TTC549 (cell line): ENCODE results near the gene CALHM1.
"Not testable (repeated sequence)": the region's sequence is repeated elsewhere in the genome, so short reads cannot be mapped to it uniquely, and the experiment has no call there.

Experiments
- FAIRE-seq: peaks from 2 replicates; lab custom pipeline; 2012; peaks lifted over from hg19 to GRCh38; lab: Jason Lieb, UNC

Gene CALHM1, protein sequence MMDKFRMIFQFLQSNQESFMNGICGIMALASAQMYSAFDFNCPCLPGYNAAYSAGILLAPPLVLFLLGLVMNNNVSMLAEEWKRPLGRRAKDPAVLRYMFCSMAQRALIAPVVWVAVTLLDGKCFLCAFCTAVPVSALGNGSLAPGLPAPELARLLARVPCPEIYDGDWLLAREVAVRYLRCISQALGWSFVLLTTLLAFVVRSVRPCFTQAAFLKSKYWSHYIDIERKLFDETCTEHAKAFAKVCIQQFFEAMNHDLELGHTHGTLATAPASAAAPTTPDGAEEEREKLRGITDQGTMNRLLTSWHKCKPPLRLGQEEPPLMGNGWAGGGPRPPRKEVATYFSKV

DNA sequence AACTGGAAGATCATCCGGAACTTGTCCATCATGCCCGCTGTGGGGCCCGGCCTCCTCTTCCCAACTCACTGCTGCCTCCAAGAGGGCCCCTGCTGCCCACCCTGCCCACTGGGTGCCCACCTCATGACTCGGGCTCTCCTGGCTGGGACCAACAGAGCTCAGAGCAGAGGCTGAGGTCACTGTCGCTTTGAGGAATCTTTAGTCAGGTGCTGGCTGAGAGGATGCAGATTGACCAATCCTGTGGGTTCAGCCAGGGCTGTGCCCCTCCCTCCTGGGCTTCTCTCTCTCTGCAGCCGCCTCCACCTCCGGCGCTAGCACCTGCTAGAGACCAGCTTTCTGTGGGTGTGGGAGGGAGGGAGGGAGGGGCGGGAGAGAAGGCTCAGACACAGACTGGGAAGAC is at the start of gene CALHM1:
Gene CALHM1, minus strand, starts transcription at position 181 of the 400 bp plus-strand sequence. Its CDS starts 149 bp downstream, at position 32.
- no peak for FAIRE-seq

DNA sequence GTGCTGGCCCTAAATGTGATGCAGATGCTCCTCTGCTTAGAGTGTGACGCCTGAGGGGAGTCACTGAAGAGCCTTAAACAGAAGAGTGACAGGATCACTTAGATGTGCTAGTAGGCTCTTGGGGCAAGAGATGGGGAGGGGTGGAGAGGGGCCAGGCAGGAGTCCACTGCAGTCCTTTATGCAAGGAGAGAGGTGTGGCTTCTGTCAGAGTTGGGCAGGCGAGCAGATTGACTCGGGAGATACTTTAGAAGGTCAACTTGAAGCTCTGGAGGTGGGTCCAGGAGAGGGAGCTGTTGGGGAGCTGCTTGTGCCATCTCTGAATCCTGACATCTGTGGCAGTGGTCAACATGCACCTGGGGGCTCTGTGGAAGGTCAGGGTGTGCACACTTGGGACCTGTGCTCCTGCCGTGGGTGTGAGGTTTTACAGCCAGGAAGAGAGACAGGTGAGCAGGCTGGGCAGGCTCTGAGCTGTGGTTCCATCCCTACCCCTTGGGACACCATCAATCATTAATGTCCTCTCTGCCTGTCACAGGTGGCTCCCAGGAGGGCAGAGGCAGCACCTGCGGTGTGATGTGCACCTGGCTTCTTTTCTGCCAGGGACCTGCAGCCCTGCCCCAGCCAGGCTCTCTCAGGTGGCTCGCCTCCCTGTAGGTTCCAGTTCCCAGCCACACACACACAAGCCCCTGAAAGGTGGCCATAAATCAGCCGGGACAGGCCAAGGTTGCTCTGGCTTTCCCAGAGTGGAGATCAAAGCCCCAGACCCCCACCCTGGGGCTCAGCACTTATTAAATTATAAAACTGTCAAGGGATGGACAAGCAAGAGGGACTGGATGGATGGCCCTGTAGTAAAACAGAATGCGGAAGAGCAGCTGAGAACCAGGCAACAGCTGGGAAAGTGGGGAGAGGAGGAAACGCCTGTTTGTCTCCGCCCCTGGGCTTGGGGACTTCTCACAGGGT is 48.8 kb upstream of the CALHM1 start:
- no peak for FAIRE-seq

DNA sequence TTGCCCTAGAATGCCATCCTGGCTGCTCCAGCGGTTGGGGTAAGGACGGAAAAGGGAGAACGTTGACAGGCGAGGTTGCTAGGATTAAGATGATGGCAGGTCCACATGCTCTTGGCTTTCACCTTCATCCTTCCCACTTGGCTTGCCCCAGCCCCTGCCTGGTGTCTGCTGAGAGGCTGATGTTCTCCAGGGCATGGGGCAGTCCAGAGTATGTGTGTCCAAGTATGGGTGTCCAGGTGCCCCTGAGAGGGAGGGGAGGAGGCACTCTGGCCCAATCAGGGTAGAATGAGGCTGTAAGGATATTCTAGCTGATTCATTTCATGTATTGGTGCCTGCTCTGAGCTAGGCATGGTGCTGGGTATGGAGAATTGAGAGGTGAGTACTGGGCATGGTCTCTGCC is 47.4 kb upstream of the CALHM1 start:
- no peak for FAIRE-seq

DNA sequence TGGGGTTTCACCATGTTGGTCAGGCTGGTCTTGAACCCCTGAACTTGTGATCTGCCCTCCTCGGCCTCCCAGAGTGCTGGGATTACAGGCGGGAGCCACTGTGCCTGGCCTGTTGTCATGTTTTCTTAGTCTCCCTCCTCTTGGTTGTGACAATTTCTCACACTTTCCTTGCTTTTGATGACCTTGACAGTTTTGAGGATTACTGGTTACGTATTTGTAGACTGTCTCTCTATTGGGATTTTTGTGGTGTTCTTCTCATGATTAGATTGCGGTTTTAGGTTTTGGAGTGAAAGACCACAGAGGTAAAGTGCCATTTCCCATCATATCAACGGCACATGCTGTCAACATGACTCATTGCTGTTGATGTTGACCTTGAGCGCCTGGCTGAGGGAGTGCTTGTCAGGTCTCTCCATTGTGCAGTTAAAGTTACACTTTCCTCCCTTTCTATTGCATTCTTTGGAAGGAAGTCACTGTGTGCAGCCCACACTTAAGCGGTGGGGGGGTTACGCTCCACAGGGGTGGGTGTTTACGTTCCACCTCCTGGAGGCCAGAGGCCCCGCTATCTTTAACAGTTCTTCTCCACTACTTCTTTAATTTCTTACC is 45.6 kb upstream of the CALHM1 start:
- FAIRE-seq = no peak

DNA sequence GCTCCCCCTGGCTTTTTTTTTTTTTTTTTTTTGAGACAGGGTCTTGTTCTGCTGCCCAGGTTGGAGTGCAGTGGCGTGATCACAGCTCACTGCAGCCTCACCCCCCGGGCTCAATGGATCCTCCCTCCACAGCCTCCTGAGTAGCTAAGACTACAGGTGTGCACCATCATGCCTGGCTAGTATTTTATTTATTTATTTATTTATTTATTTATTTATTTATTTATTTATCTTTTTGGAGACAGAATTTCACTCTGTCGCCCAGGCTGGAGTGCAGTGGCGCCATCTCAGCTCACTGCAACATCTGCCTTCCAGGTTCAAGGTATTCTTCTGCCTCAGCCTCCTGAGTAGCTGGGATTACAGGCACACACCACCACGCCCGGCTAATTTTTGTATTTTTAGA is 45.1 kb upstream of the CALHM1 start:
- FAIRE-seq = not testable (repeated sequence)

DNA sequence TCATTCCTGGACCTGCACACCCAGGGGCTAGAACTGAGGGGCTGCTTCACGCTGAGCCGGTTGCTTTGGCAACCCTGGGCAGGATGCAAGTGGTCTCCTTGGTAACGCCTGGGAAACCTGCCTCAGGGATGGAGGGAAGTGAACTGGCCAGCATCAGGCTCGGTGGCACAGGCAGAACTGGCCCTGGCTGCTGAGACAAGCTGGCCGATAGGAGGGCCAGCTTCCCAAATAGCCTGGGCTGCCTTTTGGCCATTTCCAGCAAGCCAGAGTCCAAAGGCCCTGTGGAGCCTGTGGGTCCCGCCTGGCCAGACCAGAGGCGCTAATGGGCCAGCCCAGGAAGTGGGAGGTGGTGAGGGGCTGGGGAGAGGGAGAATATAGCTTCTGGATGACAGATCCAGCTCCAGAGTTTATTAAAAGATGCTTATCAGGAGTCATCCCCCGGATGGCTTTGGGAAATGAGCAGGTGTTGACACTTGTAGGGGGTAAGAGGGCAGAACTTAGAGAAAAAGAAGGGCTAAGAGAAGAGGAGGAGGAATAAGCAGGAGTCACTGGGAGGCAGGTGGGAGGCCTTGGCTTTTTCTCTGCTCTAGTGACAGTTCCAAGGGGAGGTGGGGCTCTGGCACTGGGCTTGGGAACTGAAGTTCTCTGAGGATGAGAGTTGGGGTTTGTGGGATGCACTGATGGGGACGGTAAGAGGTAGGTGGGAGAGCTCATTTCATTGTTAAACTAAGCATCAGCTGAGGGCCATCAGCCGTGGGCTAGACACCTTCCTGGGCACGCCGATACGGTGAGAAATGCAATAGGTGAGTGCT is 44.4 kb upstream of the CALHM1 start:
- FAIRE-seq = no peak

DNA sequence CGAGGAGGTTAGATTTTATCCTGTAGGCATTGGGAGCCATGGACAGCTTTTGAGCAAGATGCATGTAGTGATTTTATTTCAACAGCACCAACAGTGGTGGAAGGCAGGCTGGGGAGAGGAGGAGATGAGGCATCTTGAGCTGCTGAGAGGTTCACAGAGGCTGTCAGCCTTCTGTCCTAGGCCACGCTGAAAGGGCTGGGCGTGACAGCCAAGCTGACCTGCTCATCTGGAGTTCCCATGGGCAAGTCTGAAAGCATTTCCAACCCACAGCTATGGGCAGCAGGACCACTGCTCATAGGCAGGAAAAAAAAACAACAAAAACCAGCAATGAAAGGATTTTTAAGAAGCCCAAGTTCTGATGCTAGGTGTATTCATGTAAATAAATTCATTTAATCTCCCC is 42.5 kb upstream of the CALHM1 start:
- FAIRE-seq = no peak

DNA sequence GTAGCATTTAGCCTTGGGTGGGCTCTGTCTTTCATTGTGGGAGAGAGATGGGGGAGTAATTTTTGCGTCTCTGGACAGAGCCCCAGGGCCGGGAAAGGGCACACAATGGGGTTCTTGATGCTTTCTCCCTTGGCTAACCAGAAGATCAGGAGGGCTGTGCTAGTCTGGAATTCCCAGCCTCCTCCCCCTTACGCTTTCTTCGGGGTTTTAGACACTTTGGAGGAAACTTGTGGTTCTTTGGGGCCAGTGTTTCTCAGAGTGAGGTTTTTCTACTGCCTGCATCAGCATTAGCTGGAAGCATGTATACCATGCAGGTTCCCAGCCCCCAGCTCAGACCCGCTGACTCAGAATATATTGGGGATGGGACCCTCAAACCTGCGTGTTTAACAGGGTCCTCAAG is 41.8 kb upstream of the CALHM1 start:
- FAIRE-seq = no peak

DNA sequence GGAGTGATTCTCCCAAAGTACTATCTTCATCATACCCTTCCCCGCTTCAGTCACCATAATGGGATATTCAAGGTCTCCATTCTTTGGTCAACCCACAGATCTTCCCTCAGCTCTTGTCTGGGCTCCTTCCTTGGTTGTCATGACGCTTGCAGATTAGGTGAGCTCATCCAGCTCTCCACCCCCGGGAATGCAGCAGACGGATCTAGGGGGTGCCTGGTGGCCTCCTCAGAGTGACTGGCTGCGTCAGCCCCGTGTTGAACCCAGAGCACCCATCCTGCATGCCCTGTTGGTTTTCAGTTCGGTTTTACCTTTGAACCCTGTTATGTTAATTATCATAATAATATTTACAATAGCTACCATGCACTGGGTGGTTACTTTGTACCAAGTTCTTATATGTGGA is 41.2 kb upstream of the CALHM1 start:
- FAIRE-seq = no peak

DNA sequence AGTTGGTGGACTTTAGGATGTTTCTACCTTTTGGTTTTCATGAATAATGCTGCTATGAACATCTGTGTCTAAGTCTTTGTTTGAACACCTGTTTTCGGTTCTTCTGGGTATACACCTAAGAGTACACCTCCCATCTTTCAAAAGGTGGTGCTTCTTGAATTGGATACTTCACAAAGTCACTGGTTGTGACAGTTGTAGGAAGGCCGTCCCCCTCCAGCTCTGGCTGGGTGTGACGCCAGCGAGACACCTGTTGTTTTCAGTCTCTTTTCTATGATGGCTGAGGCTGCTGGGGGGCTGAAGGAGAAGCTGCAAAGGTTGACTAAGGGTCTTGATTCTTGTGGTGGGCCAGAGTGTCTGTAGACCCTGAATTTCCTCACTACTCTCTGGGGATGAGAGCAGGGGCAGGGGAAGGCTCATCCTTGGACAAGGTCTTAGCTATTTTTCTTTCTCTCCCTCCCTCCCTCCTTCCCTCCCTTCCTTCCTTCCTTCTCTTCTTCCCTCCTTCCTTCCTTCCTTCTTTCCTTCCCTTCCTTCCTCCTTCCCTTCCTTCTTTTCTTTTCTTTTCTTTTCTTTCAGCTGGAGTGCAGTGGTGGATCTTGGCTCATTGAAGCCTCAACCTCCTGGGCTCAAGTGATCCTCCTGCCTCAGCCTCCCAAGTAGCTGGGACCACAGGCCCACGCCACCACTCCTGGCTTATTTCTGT is 40.4 kb upstream of the CALHM1 start:
- FAIRE-seq = no peak

DNA sequence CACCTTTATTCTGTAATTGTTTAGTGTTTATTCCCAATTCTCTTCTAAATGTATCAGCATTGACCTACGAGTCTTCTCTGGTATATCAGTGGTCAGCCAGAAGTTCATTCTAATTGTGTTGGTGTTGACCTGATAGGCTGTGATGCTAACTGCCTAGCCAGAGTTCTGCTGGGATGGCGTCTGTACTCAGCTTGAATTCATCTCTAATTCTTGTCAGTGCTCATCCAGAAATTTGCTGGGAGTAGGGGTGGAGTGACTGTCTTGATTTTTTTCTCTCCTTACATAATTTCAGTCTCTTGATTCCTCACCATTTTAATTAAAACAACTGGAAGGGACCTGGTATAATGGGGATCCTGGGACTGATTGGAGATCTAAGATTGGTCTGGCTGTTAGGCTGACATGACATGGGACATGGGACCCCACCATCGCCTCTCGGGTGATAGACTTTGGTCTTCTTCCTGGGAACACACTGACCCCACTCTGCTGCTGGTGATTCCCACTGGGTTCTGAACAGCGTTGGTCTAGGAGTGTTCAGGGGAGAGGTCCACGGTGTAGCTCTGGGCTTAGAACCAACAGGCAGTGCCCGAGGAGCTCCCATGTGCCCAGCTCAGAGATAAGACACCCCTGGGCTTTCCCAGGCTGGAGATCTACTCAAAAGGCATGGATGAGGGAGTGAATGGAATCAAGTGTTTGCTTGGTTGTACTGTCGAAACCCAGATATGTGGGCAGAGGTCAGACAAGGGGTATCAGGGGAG is 38.6 kb upstream of the CALHM1 start:
- FAIRE-seq = no peak

DNA sequence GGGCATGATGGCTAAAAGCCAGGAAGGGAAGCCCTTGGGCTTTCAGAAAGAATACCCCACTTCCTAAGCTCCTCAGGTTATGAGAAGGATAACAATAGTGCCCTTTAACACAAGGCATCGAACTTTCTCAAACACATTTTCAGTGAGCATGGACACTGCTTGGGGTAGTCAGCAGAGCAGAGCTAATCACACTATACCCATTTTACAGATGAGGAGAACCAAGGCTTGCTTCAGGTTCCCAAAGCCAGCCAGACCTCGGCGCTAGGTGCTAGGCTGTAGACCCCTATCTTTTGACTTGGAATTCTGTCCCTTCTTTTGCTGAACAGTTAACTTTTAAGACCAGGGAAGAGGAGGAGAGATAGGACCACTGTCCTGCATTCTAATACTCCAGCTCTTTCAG is 36.6 kb upstream of the CALHM1 start:
- FAIRE-seq = no peak

DNA sequence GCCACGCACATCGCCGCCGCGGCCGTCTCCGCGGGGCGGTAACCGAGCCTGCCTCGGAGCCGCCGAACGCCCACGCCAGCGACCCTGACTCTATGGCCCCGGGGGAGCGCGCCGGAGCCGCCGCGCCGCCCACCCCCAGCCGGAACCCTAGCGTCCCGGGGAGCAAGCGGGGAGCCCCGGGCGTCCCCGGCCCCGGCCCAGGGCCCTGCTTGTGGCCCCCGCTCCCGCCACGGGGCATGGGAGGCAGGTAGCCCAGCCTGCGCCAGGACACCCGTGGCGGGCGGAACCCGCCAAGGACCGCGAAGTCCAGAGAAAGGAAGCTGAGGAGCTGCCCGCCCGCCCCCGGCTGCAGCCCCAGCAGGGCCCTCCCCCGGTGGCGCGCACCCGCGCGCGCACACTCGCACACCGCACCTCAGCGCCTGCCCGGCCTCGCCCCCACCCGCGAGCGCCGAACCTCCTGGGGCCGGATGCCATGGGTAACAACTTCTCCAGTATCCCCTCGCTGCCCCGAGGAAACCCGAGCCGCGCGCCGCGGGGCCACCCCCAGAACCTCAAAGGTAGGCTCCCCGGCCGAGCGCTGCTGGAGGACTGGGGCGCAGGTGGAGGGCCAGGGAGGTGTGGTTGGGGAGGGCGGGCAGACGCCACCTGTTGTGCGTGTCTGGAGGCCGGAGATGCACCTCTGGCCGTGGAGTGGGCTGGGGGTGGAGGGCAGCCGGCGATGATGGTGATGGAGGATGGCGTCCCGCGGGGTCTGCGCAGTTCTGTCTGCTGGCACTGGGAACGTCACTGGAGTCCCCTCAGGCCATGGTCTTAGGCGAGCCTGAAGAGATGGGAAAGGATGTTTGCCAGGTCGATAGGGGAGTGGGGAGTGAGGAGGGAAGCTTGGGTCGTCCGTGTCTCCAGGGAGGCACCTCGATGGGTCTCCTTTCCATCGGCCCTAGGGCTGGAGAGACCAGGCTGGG is 35.5 kb upstream of the CALHM1 start:
- no peak for FAIRE-seq

DNA sequence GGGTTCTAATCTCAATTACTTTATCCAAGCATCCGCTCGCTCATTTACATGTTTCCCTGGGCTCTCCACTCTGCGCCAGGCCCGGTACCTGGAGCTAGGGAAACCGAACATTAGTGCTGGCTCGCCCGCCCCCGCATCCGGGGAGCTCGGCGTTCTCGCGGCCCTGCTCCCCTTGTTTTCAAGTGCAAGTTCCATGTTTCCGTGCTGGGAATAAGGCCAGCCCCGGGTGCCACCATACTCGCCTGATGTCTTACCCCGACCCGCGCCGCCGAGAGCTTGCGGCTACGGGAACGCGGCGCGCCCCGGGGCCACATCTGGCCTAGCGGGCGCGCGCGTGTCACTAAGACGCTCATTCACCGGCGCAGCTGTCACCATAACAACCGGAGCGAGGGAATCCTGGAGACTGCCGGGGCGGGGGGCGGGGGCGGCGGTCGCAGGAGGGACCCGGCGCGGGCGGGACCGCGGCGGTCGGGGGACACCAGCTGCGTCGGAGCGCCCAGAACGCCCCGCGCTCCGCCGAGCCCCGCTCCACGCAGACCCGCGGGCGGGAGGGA is 34.7 kb upstream of the CALHM1 start, which contains the start of gene NEURL1:
Gene NEURL1, plus strand, starts transcription at position 344 of the 554 bp plus-strand sequence. CDS start 683 bp downstream, outside the sequence.
- FAIRE-seq = no peak

DNA sequence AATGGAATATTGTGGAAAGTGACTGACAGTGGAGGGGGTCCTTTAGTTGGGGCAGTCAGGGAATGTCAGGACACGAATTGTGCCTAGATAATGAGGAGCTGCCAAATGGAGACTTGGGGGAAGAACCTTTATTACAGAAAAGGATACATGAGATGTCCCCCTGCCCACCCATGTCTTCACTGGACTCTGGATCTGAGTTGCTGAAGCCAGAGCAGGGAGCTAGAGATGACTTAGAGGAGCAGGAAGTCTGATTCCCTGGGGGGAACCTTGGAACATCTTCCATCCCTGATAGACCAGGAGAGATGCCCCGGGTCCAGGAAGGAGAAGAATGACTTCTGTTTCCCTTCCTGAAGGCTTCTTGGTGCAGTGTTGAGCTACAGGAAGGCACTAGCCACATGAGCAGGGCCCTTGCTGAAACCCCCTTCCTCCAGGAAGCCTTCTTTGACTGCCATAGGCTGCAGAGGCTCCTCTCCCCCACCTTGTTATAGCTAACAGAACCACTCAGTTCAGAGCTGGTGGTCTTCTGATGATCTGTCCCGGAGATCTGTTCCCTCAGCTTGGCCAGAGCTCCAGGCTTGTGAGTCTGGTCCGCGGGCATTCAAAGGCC is 34.1 kb upstream of the CALHM1 start:
- FAIRE-seq = no peak

DNA sequence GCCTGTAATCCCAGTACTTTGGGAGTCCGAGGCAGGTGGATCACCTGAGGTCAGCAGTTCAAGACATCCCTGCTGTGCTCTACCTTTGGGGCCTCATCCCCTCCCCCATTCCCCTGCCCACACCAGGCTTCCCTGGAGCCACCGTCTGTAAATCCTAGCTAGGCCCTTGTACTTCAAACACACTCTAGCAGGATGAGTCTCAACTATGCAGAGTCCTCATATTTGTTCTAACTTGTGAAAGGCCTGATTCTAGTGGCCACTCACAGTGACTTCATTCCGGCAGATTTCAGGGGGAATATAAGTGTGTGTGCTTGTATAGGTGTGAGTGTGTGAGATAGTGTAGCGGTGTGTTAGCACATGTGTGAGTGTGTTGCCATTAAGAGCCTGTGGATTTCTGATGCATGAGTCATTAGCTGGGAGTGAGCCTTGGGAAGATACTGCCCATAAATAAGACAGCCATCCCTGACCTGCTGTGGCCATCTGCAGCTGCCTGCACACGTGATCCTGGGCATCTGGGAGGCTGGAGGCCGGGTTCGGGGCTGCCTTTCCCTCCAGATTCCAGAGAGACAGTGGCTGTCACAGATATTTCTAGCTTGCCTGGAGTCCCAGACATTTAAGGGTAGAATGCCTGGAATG is 33.1 kb upstream of the CALHM1 start:
- FAIRE-seq = no peak

DNA sequence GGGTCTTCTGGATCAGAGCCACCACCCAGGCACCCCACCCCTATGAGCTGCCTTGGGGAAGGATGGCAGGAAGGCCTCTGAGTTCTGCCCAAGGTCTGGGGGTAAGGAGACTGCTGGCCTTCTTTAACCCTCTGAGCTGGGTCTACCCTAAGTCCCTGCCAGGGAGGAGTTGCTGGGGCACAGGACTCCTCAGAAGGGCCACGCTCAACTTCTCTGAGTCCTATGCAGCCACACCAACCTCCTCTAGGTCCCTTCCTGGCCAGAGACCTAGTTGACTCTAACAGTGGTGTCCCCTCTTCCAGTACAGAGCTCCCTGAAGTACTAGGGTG is 32.2 kb upstream of the CALHM1 start:
- no peak for FAIRE-seq

DNA sequence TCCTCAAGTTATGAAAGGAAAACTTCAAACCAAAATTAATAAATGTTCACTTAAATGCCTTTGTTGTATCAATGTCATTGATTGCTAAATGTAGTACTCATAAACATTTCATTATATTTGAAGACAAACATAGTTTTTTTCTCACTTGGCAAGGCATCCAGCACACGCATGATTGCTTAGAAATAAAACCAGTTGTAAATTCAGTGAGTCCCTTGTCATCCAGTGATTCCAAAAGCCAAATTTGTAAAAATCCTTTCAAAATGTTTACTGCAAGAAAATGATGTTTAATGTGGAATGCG is 28.7 kb upstream of the CALHM1 start:
- no peak for FAIRE-seq
